22Rv1 (cell line): ENCODE results near the gene PAX6.

Experiments
- H3K27ac ChIP-seq: fragments of 450-650 bp; 2 replicates; pipeline ENCODE4 v1.5.1; 2017
- ZFX ChIP-seq: fragments of 450-650 bp; IDR thresholded peaks from 2 replicates; pipeline ENCODE4 v1.6.1; 2017; ENCODE audit warnings: antibody characterized with exemption, borderline replicate concordance
- TF ChIP-seq, protein P1 (sequence below): fragments of 450-650 bp; IDR thresholded peaks from 2 replicates; pipeline ENCODE4 v1.5.1; 2017; ENCODE audit warnings: mild to moderate bottlenecking

The PAX6 gene

DNA sequence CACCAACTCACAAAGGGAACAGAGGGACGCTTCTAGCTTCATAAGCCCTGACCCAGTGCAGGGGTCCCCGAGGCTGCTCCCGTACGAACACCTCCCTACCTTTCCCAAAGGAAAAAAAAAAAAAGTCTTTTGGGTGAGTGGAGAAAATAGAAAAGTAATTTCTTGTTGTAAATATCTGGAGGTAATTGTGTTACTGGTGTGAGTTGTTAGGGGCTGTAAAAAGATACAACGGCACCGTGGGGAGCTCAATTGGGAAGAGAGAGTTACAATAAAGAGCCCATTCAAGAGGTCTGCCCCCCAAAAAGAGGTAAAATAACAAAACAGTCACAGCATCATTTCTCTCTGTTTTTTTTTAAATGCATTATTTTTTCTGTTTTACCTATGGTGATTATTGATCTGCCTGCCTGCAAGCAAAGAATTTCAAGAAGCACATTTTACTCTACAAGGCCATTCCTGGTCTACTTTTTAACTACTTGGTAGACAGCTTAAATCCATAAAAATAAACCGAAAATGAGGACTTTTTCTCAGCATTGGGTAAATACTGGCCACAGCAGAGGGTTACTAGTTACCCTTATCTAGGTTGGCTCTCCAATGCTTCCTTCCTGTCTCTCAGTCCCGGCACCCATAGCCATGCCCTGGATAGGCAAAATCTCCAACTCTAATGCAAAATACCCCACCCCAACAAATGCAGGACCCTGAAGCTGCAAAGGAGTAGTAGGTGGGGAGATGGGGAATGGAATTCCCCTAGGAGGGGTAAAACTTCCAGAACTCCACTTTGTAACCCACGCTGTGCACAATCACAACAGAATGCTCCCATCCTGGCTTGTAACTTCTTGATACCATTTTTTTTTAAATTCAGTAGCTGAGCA, 3.1 kb downstream of the PAX6 start:
- TF ChIP-seq ZFX: no peak
- TF ChIP-seq, protein P1, sequence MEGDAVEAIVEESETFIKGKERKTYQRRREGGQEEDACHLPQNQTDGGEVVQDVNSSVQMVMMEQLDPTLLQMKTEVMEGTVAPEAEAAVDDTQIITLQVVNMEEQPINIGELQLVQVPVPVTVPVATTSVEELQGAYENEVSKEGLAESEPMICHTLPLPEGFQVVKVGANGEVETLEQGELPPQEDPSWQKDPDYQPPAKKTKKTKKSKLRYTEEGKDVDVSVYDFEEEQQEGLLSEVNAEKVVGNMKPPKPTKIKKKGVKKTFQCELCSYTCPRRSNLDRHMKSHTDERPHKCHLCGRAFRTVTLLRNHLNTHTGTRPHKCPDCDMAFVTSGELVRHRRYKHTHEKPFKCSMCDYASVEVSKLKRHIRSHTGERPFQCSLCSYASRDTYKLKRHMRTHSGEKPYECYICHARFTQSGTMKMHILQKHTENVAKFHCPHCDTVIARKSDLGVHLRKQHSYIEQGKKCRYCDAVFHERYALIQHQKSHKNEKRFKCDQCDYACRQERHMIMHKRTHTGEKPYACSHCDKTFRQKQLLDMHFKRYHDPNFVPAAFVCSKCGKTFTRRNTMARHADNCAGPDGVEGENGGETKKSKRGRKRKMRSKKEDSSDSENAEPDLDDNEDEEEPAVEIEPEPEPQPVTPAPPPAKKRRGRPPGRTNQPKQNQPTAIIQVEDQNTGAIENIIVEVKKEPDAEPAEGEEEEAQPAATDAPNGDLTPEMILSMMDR: no peak

DNA sequence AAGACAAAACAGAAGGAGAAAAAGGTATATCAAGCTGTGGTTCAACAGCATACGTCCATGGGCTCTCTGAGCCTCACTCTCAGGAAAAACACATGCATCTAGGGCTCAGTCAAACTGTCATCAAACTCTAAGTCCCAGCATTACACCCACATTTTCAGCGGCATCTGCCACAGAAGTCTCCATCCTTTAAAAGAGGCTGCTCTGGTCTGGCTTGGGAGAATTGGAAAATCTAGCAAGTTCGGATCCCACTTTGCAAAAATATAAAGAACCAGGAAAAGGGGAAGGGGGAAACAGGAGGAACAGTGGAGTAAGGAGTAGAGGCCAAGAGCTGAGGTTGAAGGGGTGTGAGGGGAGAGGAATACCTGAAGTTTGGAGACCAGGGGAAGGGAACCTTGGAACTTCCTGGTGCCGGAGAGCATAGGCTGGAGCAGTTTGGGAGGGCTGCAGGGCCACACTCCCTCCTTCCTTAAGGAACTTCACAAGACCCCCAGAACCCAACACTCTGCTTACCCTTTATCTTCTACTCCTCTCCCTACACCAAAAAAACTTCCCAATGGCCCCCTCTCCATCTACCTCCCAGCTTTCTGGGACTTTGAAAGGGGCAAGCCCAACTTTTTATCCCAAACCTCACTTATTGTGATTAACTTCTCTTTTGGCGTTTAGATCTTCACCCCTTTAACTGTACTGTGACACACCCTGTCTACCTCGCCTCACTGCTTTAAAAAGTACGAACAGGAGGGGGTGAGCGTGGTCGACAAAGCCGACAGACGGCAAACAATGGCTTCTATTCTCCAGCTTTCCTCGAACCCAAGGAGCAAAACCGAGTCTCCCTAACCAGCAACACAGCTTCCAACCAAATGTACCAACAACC, 4.0 kb downstream of the PAX6 start:
- no peak overlapping the region for H3K27ac ChIP-seq
- TF ChIP-seq ZFX: no peak
- TF ChIP-seq, protein P1: no peak

More for the DNA sequence above, 3.1 kb downstream of the PAX6 start:
- H3K27ac ChIP-seq: no peak overlapping the region

DNA sequence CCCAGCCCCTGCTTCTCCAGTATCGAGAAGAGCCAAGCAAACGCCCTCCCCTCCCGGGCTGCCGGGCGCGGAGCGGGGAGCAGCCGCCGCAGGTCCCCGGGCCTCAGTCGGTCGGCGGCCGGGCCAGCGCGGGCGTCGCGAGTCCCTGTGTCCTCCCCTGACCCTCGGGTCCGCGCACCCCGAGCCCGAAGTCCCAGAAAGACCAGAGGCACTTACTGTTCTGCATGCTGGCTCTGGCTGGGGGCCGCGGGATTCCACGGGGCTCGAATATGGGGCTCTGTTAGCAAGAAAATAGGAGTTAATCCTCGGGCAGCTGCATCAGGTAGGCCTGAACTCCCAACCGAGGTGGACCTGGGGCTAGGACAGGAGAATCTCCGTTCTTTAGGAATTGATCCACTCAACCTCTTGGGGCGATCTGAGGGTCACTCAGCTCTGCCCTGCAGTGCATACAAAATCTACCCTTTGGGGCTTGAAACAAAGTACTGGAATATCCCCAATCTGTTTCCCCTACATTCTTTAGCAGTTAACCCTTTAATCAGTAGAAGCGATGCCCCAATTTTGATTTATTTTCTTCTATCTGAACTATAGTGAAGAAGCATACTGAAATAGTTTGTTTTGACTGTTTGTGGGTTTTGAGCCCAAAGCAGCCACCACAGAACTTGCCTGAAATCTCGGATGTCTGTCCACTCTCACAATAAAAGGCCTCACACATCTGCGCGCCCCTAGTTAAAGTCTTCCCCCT, 4.8 kb downstream of the PAX6 start:
- TF ChIP-seq ZFX: no peak
- TF ChIP-seq, protein P1: no peak
- H3K27ac ChIP-seq: no peak overlapping the region

DNA sequence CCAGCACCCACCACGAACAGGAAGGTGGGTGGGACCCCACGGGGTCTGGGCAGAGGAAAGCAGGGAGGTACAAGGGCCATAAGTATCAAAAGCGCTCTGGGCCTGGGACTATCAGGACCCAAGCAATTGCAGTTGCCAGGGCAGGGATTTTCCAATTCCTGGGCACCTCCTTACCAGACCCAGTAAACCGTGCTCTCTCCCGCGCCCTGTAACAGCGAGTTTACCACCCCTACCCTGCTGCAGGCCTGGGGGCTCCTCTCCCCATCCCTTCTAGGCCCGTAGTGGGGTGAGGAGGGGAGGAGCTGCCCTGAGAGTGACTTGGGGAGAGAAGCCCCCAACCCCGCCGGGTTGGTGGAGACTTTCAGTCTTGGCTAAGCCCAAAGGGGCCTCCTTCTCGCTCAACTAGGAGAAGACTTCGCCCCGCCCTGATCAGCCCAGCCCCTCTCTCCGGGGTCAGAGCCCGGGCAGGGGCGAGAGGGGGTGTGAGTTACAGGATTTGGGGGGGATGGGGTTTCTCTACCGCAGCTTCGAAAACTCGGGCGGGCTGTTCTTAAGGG, 5.4 kb downstream of the PAX6 start:
- TF ChIP-seq ZFX: no peak
- TF ChIP-seq, protein P1: no peak
- no peak overlapping the region for H3K27ac ChIP-seq

DNA sequence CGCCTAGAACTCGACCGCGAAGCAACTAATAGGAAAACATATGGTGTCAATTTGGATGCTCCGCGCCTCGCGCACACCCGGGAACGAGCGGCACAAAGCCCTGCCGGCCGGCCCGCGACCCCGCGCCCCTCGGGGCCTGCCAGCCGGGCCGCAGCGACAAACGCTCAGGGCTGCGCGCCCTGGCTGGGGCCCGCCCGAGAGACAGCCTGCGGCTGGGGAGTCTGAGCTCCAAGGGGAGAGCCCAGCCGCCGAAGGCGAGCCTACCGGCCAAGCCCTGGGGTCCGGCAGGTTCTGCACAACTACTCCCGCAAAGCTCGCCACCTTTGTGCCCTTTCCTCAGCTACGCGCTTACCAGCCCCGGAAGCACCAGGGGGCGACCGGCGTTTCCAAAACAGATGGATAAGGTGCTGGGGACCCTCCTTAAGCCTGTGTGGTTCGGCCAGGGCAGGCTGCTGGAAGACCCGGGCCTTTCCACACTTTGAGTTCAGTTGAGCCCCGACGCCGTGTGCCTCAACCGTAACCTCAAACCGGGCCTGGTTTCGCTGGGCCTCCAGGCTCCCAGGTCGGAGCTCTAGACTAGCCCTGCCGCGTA, 6.0 kb downstream of the PAX6 start:
- TF ChIP-seq, protein P1: no peak
- no peak for TF ChIP-seq ZFX
- H3K27ac ChIP-seq: no peak overlapping the region

DNA sequence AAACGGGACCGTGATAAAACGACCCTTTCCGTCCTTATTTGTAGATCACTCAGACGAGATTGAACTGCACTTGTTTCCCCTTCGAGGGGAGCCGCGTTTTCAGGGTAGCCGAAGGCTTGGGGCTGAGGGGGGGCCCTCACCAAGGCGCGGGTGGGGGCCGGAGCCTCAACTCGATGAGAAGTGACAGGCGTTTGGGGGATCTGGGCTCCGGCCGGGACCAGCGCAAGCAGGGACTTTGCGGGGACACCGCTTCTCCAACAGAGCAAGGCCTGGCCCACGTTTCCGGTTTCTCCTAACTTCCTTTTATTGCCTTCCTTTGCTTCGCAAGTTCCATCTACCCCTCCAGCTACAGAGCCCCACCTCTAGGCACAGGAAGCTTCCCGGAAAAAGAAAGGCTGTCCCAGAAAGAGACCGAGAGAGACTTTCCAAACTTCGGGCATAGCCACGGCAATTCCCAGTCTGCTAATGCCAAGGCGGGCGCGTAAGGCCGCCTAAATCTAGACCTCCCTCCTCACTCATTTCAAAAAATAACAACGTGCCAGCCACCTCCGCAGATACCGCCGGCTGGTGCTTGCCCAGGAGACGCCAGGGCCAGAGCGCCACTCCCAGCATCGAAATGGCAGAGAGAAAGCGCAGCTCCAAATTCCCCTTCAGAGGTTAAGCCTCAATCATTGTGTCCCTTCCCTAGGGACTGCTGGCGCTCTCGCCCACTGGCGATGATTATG, 6.6 kb downstream of the PAX6 start:
- no peak for TF ChIP-seq ZFX
- TF ChIP-seq, protein P1: no peak
- no peak overlapping the region for H3K27ac ChIP-seq
